Measurements from ENCODE around the gene GPR155. TPM values are rescaled to one million over a fixed set of nuclear protein-coding genes. Genes with fewer than 3 reads are reported as not detected.
"Not testable (repeated sequence)": the region's sequence is repeated elsewhere in the genome, so short reads cannot be mapped to it uniquely, and the experiment has no call there.

The GPR155 gene
- total RNA-seq, 2 experiments from 2014 or later, result 10.5 to 11.3 TPM

- no peaks in the 10 kb centered on the region for H3K9me3 Mint-ChIP-seq
- H3K4me1 Mint-ChIP-seq, result peaks cover 6% of the 10 kb centered on the region
- no peak overlapping the region for H3K4me3 Mint-ChIP-seq
- no peaks in the 10 kb centered on the region for H3K27me3 Mint-ChIP-seq
- DNase-seq, result no peak
- peaks cover 25% of the 10 kb centered on the region for H3K36me3 Mint-ChIP-seq (ENCODE audit: low read depth)
- CTCF ChIA-PET, result interaction anchor here (0.6 to 1.0 kb wide), 2 partner anchors 16 to 1651 kb away, joined by 3 read pairs; no protein-coding TSS in a partner anchor
- POLR2A ChIA-PET, result no interaction called here
- H3K27ac Mint-ChIP-seq, result no peak overlapping the region
These were observed 40.3 kb downstream of the GPR155 start for GRCh38 chr2:174446531-174446930.

DNA sequence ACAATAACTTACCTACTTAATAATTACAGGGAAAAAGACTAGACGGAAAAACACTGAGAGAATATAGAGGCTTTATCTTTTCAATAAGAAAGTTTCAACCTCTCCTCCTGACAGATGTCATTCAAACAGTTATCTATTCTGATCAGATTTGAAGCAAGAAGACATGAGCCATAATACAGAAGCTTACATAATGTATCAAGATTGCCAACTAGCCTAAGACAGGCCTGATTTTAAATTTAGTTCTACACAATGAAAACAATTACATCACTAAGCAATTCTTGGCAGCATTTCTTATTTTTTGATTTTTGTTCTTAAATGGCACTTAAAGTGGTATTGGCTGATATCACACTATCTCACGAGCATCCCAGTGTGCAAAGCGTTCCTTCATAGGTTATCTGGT is 41.6 kb downstream of the GPR155 start:
- no peak overlapping the region for H3K4me3 Mint-ChIP-seq
- H3K9me3 Mint-ChIP-seq, result no peaks in the 10 kb centered on the region
- ChIA-PET CTCF (no interaction called here), POLR2A (no interaction called here)
- DNase-seq, result no peak
- no peak overlapping the region for H3K27ac Mint-ChIP-seq
- peaks cover 24% of the 10 kb centered on the region for H3K36me3 Mint-ChIP-seq (ENCODE audit: low read depth)
- H3K4me1 Mint-ChIP-seq, result peaks cover 3% of the 10 kb centered on the region
- H3K27me3 Mint-ChIP-seq, result no peaks in the 10 kb centered on the region

GRCh38 chr2:174444761-174445160 is 42.1 kb downstream of the GPR155 start:
- Mint-ChIP-seq H3K27ac (no peak overlapping the region), H3K9me3 (no peaks in the 10 kb centered on the region), H3K27me3 (no peaks in the 10 kb centered on the region), H3K36me3 (ENCODE audit: low read depth) (peaks cover 24% of the 10 kb centered on the region), H3K4me3 (no peak overlapping the region), H3K4me1 (no peaks in the 10 kb centered on the region)
- CTCF ChIA-PET, result no interaction called here
- POLR2A ChIA-PET, result no interaction called here
- no peak for DNase-seq

DNA sequence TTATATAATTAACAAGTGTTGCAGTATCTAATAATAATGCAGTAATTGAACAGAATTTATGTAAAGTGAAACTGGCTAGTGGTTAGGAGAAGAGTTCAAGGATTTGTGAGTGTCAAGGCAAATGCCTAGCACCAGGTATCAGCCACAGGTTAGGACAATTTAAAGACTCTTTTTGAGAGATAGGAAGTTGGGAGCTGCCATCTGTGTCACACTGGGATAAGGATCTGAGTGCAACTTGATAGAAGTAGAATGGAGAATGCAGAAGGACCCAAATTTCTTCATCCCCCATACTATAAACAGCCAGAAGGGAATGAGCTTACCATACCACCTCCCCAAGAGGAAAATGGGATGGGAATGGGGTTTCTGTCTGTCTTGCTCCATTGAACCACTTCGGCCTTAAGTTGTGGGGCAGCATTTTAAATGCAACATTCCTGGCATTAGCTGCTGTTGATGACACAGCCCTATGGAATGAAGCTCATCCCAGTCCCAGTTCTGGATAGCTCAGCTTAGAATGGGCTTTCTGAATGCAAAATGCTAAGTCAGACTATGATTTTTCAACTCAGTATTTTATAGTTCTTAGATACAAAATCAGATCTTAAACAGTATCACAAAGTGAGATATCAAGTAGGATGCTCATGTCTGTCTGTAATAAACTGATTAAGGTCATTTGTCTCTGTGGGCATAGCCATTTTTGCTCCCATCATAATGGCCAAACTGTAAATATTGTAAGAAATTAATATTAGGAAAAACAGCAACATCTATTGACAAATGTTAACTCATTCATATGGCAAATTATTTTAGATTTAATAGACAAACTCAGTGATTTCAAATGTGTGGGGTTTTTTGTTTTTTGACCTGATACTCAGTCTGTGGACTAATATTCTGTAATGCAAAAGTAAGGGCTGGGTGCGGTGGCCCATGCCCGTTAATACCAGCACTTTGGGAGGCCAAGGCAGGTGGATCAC is 44.0 kb downstream of the GPR155 start:
- CTCF ChIA-PET, result no interaction called here
- POLR2A ChIA-PET, result no interaction called here
- DNase-seq, result no peak

DNA sequence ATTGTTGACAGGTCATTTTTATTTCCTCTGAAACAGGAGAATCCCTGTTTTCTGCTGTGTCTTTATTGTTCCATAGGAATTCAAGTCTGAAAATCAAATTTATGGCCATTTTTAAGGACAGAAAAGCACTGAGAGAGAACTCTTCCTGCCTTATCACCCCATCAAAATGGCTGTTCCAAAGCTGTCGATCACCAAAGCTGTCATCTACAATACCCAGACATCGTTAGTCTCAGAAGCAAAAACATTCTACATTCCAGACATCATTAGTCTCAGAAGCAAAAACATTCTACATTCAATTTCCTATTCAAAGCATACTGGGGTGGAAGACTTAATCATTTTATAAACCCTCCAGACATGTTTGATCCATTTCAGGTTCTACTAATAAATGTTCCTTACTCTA is 46.9 kb downstream of the GPR155 start:
- CTCF ChIA-PET, result no interaction called here
- Mint-ChIP-seq H3K9me3 (no peaks in the 10 kb centered on the region), H3K4me3 (no peak overlapping the region), H3K36me3 (ENCODE audit: low read depth) (peaks cover 19% of the 10 kb centered on the region), H3K4me1 (no peaks in the 10 kb centered on the region), H3K27ac (no peak overlapping the region), H3K27me3 (no peaks in the 10 kb centered on the region)
- no peak for DNase-seq
- POLR2A ChIA-PET, result no interaction called here

More for the DNA sequence above, 44.0 kb downstream of the GPR155 start:
- H3K9me3 Mint-ChIP-seq, result no peaks in the 10 kb centered on the region
- no peaks in the 10 kb centered on the region for H3K4me1 Mint-ChIP-seq
- peaks cover 15% of the 10 kb centered on the region for H3K36me3 Mint-ChIP-seq (ENCODE audit: low read depth)
- H3K27me3 Mint-ChIP-seq, result no peaks in the 10 kb centered on the region
- no peak overlapping the region for H3K27ac Mint-ChIP-seq
- H3K4me3 Mint-ChIP-seq, result no peak overlapping the region

- no peak for DNase-seq
- Mint-ChIP-seq H3K27ac (no peak overlapping the region), H3K4me1 (no peaks in the 10 kb centered on the region), H3K9me3 (no peaks in the 10 kb centered on the region), H3K27me3 (no peaks in the 10 kb centered on the region), H3K4me3 (no peak overlapping the region), H3K36me3 (ENCODE audit: low read depth) (peaks cover 14% of the 10 kb centered on the region)
- POLR2A ChIA-PET, result no interaction called here
- CTCF ChIA-PET, result no interaction called here
These were observed 47.5 kb downstream of the GPR155 start for GRCh38 chr2:174439323-174439722.

DNA sequence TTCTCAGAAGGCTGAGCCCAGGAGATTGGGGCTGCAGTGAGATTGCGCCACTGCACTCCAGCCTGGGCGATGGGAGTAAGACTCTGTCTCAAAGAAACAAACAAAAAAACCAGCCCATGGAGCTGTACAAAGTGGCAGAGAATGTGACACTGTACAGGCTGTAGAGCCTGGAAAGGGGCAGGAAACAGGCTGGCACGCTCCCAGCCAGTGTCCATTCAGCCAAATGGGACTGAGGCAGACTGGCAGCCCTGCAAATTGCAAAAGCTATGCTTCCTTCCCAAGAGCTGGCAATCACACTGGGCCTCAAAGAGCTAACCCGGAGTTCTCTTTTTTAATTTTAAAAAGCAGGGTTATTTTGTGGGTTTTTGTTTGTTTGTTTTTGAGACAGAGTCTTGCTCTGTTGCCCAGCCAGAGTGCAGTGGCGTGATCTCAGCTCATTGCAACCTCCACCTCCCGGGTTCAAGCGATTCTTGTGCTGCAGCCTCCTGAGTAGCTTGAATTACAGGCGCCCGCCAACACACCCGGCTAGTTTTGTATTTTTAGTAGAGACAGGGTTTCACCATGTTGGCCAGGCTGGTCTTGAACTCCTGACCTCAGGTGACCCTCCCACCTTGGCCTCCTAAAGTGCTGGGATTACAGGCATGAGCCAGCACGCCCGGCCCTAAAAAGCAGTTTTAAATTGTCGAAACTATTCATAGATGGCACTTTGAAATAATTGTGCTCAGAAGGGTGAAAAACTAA is 48.5 kb downstream of the GPR155 start:
- CTCF ChIA-PET, result interaction anchor here (0.9 kb wide), 1 partner anchor 259 kb away, joined by 6 read pairs; no protein-coding TSS in a partner anchor
- no peaks in the 10 kb centered on the region for H3K9me3 Mint-ChIP-seq
- POLR2A ChIA-PET, result interaction anchor here (0.6 kb wide), 1 partner anchor 26 kb away, joined by 3 read pairs; no protein-coding TSS in a partner anchor

DNA sequence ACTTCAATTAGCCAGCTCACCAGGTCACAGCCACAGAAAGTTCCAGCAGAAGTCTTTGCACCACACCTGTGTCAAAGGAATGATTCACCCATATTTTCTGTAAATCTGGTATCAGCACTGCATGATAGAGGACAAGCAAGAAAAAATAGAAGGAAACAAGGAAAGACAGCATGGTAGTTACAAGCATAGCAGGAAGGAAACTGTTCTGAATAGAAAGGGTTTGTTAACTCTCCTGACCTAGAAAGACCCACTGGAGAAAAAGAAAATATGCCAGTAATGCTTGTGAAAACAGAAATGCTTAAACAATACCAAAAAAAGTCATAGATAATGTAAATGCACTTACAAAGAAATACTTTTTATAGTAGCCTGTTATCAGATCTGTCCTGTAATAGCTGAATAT is 50.5 kb downstream of the GPR155 start:
- ChIA-PET CTCF (no interaction called here), POLR2A (no interaction called here)
- no peaks in the 10 kb centered on the region for H3K27me3 Mint-ChIP-seq

More for the DNA sequence above, 48.5 kb downstream of the GPR155 start:
- H3K36me3 Mint-ChIP-seq (ENCODE audit: low read depth), result peaks cover 16% of the 10 kb centered on the region
- no peaks in the 10 kb centered on the region for H3K4me1 Mint-ChIP-seq
- no peak for DNase-seq
- no peak overlapping the region for H3K27ac Mint-ChIP-seq
- no peaks in the 10 kb centered on the region for H3K27me3 Mint-ChIP-seq
- H3K4me3 Mint-ChIP-seq, result no peak overlapping the region

GRCh38 chr2:174431902-174432301 is 54.9 kb downstream of the GPR155 start:
- Mint-ChIP-seq H3K4me3 (no peak overlapping the region), H3K9me3 (no peaks in the 10 kb centered on the region), H3K4me1 (no peaks in the 10 kb centered on the region), H3K27ac (no peak overlapping the region), H3K36me3 (ENCODE audit: low read depth) (peaks cover 23% of the 10 kb centered on the region), H3K27me3 (no peaks in the 10 kb centered on the region)
- POLR2A ChIA-PET, result no interaction called here
- no peak for DNase-seq
- CTCF ChIA-PET, result interaction anchor here (0.7 kb wide), 1 partner anchor 115 kb away, joined by 3 read pairs; no protein-coding TSS in a partner anchor

More for the DNA sequence above, 50.5 kb downstream of the GPR155 start:
- Mint-ChIP-seq H3K4me3 (no peak overlapping the region), H3K4me1 (no peaks in the 10 kb centered on the region), H3K36me3 (ENCODE audit: low read depth) (peaks cover 17% of the 10 kb centered on the region), H3K9me3 (no peaks in the 10 kb centered on the region), H3K27ac (no peak overlapping the region)
- DNase-seq, result no peak

- no peaks in the 10 kb centered on the region for H3K27me3 Mint-ChIP-seq
- no peak overlapping the region for H3K27ac Mint-ChIP-seq
- H3K36me3 Mint-ChIP-seq (ENCODE audit: low read depth), result peaks cover 17% of the 10 kb centered on the region
- no peaks in the 10 kb centered on the region for H3K9me3 Mint-ChIP-seq
- ChIA-PET CTCF (no interaction called here), POLR2A (no interaction called here)
- no peak for DNase-seq
- H3K4me3 Mint-ChIP-seq, result no peak overlapping the region
- H3K4me1 Mint-ChIP-seq, result no peaks in the 10 kb centered on the region
These were observed 56.8 kb downstream of the GPR155 start for GRCh38 chr2:174430066-174430465.

DNA sequence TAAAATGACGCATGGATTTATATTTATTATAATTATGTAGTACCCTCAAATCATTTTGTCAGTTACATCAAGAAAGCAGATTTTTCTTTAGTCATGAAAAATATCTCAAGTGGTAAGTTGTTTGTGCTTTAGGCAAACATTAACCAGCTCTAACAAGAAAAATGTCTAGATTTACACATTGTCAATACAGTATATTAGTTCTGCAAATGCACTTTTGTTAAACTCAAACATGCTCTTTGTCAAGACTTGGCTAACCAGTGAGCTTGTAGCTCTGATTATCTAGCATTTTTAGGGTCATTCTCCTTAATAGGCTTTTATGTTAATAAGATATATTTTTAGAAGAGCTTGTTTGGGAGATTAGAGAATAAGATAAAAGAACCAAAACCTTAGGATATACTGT is 58.6 kb downstream of the GPR155 start:
- Mint-ChIP-seq H3K4me1 (no peaks in the 10 kb centered on the region), H3K27me3 (no peaks in the 10 kb centered on the region), H3K36me3 (ENCODE audit: low read depth) (peaks cover 14% of the 10 kb centered on the region), H3K4me3 (no peak overlapping the region), H3K9me3 (no peaks in the 10 kb centered on the region), H3K27ac (no peak overlapping the region)
- no peak for DNase-seq
- CTCF ChIA-PET, result interaction anchor here (1.1 kb wide), 1 partner anchor 87 kb away, joined by 5 read pairs; no protein-coding TSS in a partner anchor
- POLR2A ChIA-PET, result no interaction called here

DNA sequence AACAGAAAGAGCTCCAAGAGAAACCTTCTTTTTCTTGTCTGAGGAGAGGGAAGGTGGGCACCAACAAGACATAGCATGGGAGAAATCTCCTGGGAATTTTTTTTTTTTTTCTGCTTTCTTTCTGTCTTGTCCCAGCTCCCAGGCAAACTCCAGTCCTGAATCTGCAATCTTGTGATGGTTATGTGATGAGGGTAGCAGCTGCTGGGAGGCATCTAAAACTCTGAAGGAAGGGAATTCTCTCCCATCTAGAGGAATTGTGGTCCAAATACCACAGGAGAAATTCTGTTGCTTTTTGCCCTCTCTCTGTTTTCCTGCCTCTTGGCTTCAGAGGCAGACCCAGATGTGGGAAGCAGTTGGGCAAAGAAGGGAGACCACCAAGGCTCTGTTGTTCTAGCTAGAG is 74.6 kb downstream of the GPR155 start:
- Mint-ChIP-seq H3K27me3 (no peaks in the 10 kb centered on the region), H3K4me3 (no peak overlapping the region), H3K36me3 (ENCODE audit: low read depth) (peaks cover 21% of the 10 kb centered on the region), H3K9me3 (no peaks in the 10 kb centered on the region), H3K27ac (no peak overlapping the region), H3K4me1 (no peaks in the 10 kb centered on the region)
- no peak for DNase-seq
- CTCF ChIA-PET, result no interaction called here
- POLR2A ChIA-PET, result interaction anchor here (0.6 to 0.7 kb wide), 2 partner anchors 26 to 62 kb away, joined by 3 read pairs; no protein-coding TSS in a partner anchor

- DNase-seq, H3K27ac Mint-ChIP-seq, H3K9me3 Mint-ChIP-seq, POLR2A ChIA-PET, H3K4me1 Mint-ChIP-seq, H3K4me3 Mint-ChIP-seq, H3K27me3 Mint-ChIP-seq: not testable (repeated sequence)
- peaks cover 16% of the 10 kb centered on the region for H3K36me3 Mint-ChIP-seq (ENCODE audit: low read depth)
- CTCF ChIA-PET, result interaction anchor here (0.6 kb wide), 1 partner anchor 595 kb away, joined by 3 read pairs; the partner anchor contains the start of gene CHN1
These were observed 76.8 kb downstream of the GPR155 start for GRCh38 chr2:174410039-174410438.
